Posterior cingulate gyrus (tissue), 11 donors: ENCODE measurements around the gene MFN2.
"Not testable (repeated sequence)": the region's sequence is repeated elsewhere in the genome, so short reads cannot be mapped to it uniquely, and the experiment has no call there.

Experiments
- DNase-seq, 10 donors: peaks; one replicate each; pipeline versions ENCODE4 v3.0.0 to v3.0.0-alpha.2; 2020 to 2021; ENCODE audit warnings: mixed read lengths in 3 of 10
- intact Hi-C: fragments of 100-400 bp; cut with DNase I; formaldehyde crosslinking; loops from one replicate; pipeline ENCODE4 v1.15.1; 2023

MFN2 gene

GRCh38 chr1:11979851-11980675, at the start of gene MFN2:
Gene MFN2 (plus strand): TSS chr1:11980444. CDS start chr1:11989169, 8,725 bp downstream.
- DNase-seq, result peak; percentile 89 to 99 (median 93)
- intact Hi-C loops, result loop anchor here (5.0 kb wide), 3 partner anchors 38 to 73 kb away; partner anchors contain the start of gene KIAA2013

DNA sequence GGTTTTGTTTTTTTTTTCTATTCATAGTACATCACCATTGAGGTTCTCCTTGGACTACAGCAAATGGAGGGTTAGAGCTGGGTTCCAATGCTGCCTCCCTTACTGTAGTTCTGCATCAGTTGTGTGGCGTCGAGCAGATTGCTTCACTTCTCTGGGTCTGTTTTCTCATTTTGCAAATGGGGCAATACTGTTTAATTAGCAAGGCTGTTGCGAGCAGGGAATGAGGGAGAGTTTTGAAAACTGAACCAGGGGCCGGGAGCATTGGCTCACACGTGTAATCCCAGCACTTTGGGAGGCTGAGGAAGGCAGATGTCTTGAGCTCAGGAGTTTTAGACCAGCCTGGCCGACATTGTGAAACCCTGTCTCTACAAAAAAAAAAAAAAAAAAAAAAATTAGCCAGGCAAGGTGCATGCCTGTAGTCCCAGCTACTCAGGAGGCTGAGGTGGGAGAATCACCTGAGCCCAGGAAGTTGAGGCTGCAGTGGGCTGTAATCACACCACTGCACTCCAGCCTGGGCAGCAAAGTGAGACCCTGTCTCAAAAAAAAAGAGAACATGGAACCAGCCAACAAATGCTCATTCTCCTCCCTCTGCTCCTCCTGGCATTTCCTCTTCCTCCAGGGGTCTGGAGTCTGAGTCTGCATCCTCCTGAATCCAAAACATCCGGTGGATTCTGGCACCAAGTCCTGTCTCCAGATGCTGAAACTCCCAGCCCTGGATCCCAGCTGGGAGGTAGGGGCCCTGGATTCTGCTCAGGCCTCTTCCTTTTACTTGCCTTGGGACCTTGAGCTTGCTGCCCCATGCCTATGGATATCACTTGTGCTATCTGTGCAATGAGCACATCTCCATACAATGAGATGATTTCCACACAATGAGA, 49.4 kb upstream of the MFN2 start:
- no peak for DNase-seq
- intact Hi-C loops, result no loop called here

DNA sequence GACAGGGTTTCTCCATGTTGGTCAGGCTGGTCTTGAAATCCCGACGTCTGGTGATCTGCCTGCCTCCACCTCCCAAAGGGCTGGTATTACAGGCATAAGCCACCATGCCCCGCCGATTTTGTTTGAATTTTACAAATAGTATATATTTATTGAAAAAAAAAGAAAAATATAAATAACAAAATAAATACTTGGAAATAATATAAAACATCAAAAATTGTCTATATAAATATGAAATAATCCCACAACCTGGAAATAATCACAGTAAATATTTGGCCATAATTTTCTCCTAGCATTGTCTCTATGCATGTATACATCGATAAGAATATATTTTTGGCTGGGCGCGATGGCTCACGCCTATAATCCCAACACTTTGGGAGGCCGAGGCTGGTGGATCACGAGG, 48.4 kb upstream of the MFN2 start:
- intact Hi-C loops, result no loop called here
- DNase-seq, result no peak

DNA sequence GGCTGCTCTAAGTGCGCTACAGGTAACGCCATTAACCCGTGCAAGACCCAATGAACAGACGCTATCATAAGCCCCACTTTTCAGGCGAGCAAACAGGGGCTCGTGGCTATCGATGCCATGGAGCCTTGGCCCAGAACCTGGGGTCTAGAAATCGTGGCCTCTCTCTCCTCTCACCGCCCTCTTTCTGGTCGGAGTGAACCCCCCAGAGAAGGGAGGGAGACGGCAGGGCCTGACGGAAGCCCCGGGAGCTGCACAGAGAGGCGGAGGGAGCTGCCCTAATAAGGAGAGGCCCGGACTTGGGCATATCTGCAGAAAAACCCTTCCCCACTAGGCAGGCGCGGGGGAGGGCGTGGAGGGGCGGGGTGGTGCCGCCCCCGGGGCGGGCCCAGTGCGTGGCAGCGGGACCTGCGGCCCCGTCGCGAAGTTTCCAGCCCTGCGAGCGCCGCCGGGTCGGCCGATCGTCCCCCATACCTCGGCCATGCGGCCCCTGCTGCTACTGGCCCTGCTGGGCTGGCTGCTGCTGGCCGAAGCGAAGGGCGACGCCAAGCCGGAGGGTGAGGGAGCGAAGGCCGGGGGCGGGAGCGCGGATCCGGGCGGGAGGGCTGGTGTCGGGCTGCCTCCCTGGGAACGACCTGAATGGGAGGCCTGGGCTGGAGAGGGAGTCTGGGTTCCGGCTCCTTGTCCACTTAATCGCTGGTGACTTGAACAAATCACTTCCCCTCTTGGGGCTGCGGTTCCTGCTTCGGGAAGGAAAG, 45.8 kb upstream of the MFN2 start, which contains the start of gene PLOD1:
PLOD1 (plus strand) TSS at position 416 of the 755 bp plus-strand sequence; CDS start at position 479, 63 bp downstream.
- intact Hi-C loops, result no loop called here
- peak; percentile 74 to 97 (median 83) for DNase-seq

DNA sequence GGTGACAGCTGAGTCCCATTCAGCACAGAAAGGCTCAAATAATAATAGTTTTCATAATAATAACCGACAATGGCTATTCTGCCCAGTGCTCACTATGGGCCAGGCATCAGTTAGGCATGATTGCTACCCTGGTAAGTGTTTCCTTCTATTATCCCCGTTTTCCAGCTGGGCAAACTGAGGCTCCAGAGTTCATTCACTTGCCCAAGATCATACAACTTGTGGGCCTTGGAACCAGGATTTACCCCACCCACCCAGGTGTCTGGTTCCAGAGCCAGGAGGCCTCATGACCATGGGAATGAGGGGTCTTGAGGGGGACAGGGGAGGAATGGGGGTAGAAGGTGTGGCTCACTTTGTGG, 45.2 kb upstream of the MFN2 start:
- intact Hi-C loops, result no loop called here
- DNase-seq, result no peak

GRCh38 chr1:11935733-11936132, 44.5 kb upstream of the MFN2 start:
- DNase-seq, intact Hi-C loops: not testable (repeated sequence)

- intact Hi-C loops, result no loop called here
- peak in 1 of 10 donors; percentile 20 for DNase-seq
Observed at GRCh38 chr1:11938722-11939526, 41.3 kb upstream of the MFN2 start.

GRCh38 chr1:11939794-11940193, 40.5 kb upstream of the MFN2 start:
- intact Hi-C loops, result loop anchor here (5.0 kb wide), 1 partner anchor 38 kb away; no protein-coding TSS in a partner anchor

GRCh38 chr1:11940260-11940921, 39.9 kb upstream of the MFN2 start:
- DNase-seq, result peak in 9 of 10 donors; percentile 41 to 94 (median 64)
- intact Hi-C loops, result loop anchor here (5.0 kb wide), 1 partner anchor 37 kb away; no protein-coding TSS in a partner anchor

More at GRCh38 chr1:11939794-11940193, 40.5 kb upstream of the MFN2 start:
- DNase-seq, result not testable (repeated sequence)

DNA sequence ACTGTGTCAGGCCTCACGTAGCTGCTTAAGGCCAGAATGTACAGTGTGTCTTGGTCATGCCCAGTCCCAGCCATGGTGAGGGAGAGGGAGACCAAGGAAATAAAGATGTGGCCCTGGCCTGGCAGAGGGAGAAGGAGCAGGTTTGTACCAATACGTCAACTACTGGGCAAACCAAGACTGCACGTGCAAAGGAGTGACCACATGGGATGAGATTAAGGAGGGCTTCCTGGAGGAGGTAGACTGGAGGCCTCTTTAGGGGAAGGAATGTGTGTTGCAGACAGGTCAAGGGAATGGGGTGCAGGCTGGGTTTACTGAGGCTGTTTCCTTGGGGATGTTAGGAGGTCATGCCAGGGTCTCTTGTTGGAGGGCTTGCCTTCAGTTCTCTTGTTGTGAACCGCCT, 38.0 kb upstream of the MFN2 start:
- DNase-seq, result no peak
- intact Hi-C loops, result loop anchor here (5.0 kb wide), 1 partner anchor 35 kb away; no protein-coding TSS in a partner anchor

- no peak for DNase-seq
- intact Hi-C loops, result loop anchor here (5.0 kb wide), 1 partner anchor 34 kb away; no protein-coding TSS in a partner anchor
Observed at GRCh38 chr1:11943619-11944018, 36.6 kb upstream of the MFN2 start.

- no peak for DNase-seq
- intact Hi-C loops, result loop anchor here (5.0 kb wide), 1 partner anchor 33 kb away; no protein-coding TSS in a partner anchor
Observed at GRCh38 chr1:11944358-11944931, 35.8 kb upstream of the MFN2 start.

DNA sequence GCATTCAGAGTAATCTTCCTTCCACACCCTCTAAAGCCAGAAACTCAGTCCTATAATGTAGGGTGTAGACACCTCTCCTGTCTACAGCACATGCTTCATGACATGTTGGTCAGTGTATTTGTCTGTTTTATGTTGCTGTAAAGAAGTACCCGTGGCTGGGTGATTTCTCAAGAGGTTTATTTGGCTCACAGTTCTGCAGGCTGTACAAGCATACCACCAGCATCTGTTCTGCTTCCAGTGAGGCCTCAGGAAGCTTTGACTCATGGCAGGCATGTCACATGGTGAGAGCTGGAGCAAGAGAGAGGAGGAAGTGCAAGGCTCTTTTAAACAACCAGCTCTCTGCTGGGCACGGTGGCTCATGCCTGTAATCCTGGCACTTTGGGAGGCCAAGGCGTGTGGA, 33.6 kb upstream of the MFN2 start:
- intact Hi-C loops, result no loop called here
- DNase-seq, result no peak

DNA sequence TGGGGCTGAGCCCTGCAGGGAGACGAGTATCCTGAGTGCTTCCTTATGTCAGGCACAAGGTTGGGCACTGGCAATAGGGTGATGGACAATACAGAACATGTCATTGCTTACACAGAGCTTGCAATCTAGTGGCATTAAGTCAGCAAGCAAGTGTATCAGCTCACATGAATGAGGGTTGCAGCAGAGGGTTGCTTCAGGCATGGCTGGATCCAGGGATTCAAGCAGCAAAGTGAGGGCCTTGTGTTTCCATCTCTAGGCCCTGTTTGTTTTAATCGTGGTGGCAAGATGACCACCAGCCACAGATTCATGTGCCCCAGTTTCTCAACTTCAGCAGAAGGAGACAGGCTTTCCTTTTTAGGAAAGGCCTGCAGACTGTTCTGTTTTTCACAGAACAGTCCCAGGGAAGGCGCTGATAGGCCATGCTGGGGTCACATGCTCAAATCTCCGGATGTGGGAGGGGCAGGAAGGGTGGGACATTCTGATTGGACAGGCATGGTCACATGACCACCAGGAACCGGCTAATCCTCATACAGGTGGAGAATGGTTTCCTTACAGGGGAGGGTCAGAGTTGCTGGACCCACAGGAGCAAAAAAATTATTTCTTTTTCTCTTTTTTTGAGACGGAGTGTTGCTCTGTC, 31.3 kb upstream of the MFN2 start:
- DNase-seq, result no peak
- intact Hi-C loops, result no loop called here

DNA sequence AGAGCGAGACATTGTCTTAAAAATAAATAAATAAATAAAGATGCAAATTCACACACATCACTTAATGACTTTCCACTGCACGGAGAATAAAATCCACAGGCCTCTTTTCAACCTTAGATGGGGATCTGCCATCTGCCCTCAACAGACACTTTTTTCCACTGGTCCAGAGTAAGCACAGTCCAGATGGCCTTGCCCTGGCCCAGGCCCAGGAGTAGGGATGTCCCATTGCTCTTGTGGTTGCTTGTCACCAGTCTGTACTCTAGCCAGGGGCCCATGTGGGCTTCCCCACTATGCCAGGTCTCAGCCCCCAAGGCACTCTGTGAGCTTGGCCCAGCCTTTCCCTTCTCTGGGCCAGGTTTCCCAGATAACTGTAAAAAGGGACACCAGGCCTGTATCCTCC, 28.3 kb upstream of the MFN2 start:
- peak in 1 of 10 donors; percentile 28 for DNase-seq
- intact Hi-C loops, result no loop called here

DNA sequence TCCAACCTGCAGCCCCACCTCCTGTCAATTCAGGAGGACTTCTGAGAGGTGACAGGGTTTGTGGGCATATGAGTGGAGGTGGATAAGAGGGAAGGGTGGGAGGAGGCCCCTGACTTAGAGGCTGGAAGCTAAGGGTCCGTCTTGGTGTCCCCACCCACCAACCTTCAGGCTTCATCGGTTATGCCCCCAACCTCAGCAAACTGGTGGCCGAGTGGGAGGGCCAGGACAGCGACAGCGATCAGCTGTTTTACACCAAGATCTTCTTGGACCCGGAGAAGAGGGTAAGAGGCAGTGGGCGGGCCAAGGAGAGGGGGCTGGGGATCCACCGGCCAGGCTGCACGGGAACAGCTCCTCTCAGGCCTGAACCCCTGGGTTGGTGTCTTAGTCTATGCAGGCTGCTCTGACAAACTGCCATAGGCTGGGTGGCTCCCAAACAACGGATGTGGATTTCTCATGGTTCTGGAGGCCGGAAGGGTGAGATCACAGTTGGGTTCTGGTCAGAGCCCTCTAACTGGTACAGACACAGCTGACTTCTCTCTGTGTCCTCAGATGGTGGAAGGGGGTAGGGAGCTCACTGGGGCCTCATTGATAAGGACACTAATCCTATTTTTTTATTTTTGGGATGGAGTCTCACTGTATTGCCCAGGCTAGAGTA, 27.7 kb upstream of the MFN2 start:
- peak in 6 of 10 donors; percentile 37 to 94 (median 48) for DNase-seq

DNA sequence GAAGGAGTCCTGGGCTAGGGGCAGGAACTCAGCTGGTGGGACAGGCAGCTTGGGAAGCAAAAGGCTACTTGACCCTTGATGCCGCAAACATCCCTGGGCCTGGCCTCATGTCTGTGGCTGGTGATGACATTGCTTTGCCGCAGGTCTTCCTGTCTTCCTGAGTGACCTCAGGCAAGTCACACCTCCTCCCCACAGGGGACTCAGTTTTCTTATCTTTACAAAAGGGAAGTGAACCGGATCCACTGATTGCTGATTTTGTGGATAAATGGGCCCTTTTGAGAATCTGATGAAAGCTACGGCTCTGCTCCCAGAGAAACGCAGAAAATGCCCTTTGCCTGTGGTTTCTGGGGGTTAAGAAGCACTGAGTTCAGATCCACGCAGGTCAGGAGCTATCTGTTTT, 25.0 kb upstream of the MFN2 start:
- intact Hi-C loops, result no loop called here
- DNase-seq, result no peak

More for the DNA sequence above, 27.7 kb upstream of the MFN2 start:
- intact Hi-C loops, result no loop called here
